ENCODE measurements around the gene MEGF6.
"Not testable (repeated sequence)": the region's sequence is repeated elsewhere in the genome, so short reads cannot be mapped to it uniquely, and the experiment has no call there.

MEGF6 gene

GRCh38 chr1:3590139-3590763, 21.1 kb downstream of the MEGF6 start:
- Histone ChIP-seq H3K79me2 (ENCODE audit: low read length) (no peaks in the 10 kb centered on the region), H3K27me3 (ENCODE audit: low read depth, low read length) (no peaks in the 10 kb centered on the region), H3K9me3 (ENCODE audit: insufficient read depth, low read length) (no peaks in the 10 kb centered on the region), H3K36me3 (replicated peaks; ENCODE audit: low read depth, low read length) (no peaks in the 10 kb centered on the region), H3K4me1 (ENCODE audit: low read length) (no peaks in the 10 kb centered on the region), H3K27ac (ENCODE audit: low read length) (no peak overlapping the region), H2AFZ (ENCODE audit: low read depth, low read length) (no peak overlapping the region), H3K4me2 (ENCODE audit: low read length) (no peak overlapping the region), H3K4me3 (ENCODE audit: low read length) (no peak overlapping the region), H4K20me1 (ENCODE audit: insufficient read depth, low read length) (no peaks in the 10 kb centered on the region), H3K9ac (ENCODE audit: low read length) (no peak overlapping the region)
- TF ChIP-seq EZH2phosphoT487 (IDR thresholded peaks at IDR 0.05; ENCODE audit: low read depth): no peak
- TF ChIP-seq, protein P1, sequence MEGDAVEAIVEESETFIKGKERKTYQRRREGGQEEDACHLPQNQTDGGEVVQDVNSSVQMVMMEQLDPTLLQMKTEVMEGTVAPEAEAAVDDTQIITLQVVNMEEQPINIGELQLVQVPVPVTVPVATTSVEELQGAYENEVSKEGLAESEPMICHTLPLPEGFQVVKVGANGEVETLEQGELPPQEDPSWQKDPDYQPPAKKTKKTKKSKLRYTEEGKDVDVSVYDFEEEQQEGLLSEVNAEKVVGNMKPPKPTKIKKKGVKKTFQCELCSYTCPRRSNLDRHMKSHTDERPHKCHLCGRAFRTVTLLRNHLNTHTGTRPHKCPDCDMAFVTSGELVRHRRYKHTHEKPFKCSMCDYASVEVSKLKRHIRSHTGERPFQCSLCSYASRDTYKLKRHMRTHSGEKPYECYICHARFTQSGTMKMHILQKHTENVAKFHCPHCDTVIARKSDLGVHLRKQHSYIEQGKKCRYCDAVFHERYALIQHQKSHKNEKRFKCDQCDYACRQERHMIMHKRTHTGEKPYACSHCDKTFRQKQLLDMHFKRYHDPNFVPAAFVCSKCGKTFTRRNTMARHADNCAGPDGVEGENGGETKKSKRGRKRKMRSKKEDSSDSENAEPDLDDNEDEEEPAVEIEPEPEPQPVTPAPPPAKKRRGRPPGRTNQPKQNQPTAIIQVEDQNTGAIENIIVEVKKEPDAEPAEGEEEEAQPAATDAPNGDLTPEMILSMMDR (IDR thresholded peaks at IDR 0.05; ENCODE audit: low read depth, low read length): no peak

DNA sequence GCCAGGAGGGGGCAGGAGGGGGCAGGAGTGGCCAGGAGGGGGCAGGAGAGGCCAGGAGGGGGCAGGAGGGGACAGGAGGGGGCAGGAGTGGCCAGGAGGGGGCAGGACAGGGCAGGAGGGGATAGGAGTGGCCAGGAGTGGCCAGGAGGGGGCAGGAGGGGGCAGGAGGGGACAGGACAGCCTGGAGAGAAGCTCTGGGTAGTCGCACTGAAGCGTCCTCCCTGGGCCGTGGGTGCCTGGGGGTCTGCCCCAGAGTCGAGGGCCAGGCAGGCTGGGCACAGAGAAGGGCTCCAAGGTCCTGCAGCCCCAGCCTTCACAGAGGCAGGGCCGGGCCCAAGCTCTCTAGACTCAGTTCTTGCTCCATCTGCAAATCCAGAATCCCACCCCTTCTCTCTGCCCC, 22.9 kb downstream of the MEGF6 start:
- no peaks in the 10 kb centered on the region for H3K9me3 ChIP-seq (ENCODE audit: insufficient read depth, low read length)
- TF ChIP-seq EZH2phosphoT487 (IDR thresholded peaks at IDR 0.05; ENCODE audit: low read depth): no peak
- TF ChIP-seq, protein P1 (IDR thresholded peaks at IDR 0.05; ENCODE audit: low read depth, low read length): no peak
- no peak overlapping the region for H3K27ac ChIP-seq (ENCODE audit: low read length)
- no peaks in the 10 kb centered on the region for H3K36me3 ChIP-seq (replicated peaks; ENCODE audit: low read depth, low read length)
- no peak overlapping the region for H3K4me2 ChIP-seq (ENCODE audit: low read length)
- H3K27me3 ChIP-seq (ENCODE audit: low read depth, low read length): no peaks in the 10 kb centered on the region
- no peaks in the 10 kb centered on the region for H3K79me2 ChIP-seq (ENCODE audit: low read length)
- no peak overlapping the region for H2AFZ ChIP-seq (ENCODE audit: low read depth, low read length)
- no peak overlapping the region for H3K9ac ChIP-seq (ENCODE audit: low read length)
- H3K4me1 ChIP-seq (ENCODE audit: low read length): no peaks in the 10 kb centered on the region
- H3K4me3 ChIP-seq (ENCODE audit: low read length): no peak overlapping the region
- H4K20me1 ChIP-seq (ENCODE audit: insufficient read depth, low read length): no peaks in the 10 kb centered on the region

GRCh38 chr1:3586986-3587759, 24.1 kb downstream of the MEGF6 start:
- Histone ChIP-seq H3K4me3 (ENCODE audit: low read length) (no peak overlapping the region), H3K79me2 (ENCODE audit: low read length) (no peaks in the 10 kb centered on the region), H3K27ac (ENCODE audit: low read length) (no peak overlapping the region), H2AFZ (ENCODE audit: low read depth, low read length) (no peak overlapping the region), H3K4me2 (ENCODE audit: low read length) (no peak overlapping the region), H3K9ac (ENCODE audit: low read length) (no peak overlapping the region), H3K27me3 (ENCODE audit: low read depth, low read length) (no peaks in the 10 kb centered on the region), H3K36me3 (replicated peaks; ENCODE audit: low read depth, low read length) (no peaks in the 10 kb centered on the region), H4K20me1 (ENCODE audit: insufficient read depth, low read length) (no peaks in the 10 kb centered on the region), H3K4me1 (ENCODE audit: low read length) (no peaks in the 10 kb centered on the region), H3K9me3 (ENCODE audit: insufficient read depth, low read length) (no peaks in the 10 kb centered on the region)
- TF ChIP-seq EZH2phosphoT487 (IDR thresholded peaks at IDR 0.05; ENCODE audit: low read depth): no peak
- TF ChIP-seq, protein P1 (IDR thresholded peaks at IDR 0.05; ENCODE audit: low read depth, low read length): no peak

- H3K4me3 ChIP-seq (ENCODE audit: low read length): no peak overlapping the region
- H3K27me3 ChIP-seq (ENCODE audit: low read depth, low read length): no peaks in the 10 kb centered on the region
- no peak overlapping the region for H3K27ac ChIP-seq (ENCODE audit: low read length)
- no peak overlapping the region for H3K4me2 ChIP-seq (ENCODE audit: low read length)
- no peaks in the 10 kb centered on the region for H3K36me3 ChIP-seq (replicated peaks; ENCODE audit: low read depth, low read length)
- TF ChIP-seq EZH2phosphoT487 (IDR thresholded peaks at IDR 0.05; ENCODE audit: low read depth): no peak
- TF ChIP-seq, protein P1 (IDR thresholded peaks at IDR 0.05; ENCODE audit: low read depth, low read length): no peak
- H3K9ac ChIP-seq (ENCODE audit: low read length): no peak overlapping the region
- H2AFZ ChIP-seq (ENCODE audit: low read depth, low read length): no peak overlapping the region
- no peaks in the 10 kb centered on the region for H3K9me3 ChIP-seq (ENCODE audit: insufficient read depth, low read length)
- H3K79me2 ChIP-seq (ENCODE audit: low read length): no peaks in the 10 kb centered on the region
- H3K4me1 ChIP-seq (ENCODE audit: low read length): no peaks in the 10 kb centered on the region
- no peaks in the 10 kb centered on the region for H4K20me1 ChIP-seq (ENCODE audit: insufficient read depth, low read length)
Measured at GRCh38 chr1:3585940-3586568, 25.3 kb downstream of the MEGF6 start.

DNA sequence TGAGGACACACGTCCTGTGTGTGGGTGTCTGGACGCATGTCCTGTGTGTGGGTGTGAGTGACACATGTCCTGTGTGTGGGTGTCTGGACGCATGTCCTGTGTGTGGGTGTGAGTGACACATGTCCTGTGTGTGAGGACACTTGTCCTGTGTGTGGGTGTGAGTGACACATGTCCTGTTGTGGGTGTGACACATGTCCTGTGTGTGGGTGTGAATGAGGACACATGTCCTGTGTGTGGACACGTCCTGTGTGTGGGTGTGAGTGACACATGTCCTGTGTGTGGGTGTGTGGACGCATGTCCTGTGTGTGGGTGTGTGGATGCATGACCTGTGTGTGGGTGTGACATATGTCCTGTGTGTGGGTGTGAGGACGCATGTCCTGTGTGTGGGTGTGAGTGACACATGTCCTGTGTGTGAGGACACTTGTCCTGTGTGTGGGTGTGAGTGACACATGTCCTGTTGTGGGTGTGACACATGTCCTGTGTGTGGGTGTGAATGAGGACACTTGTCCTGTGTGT, 25.9 kb downstream of the MEGF6 start:
- not testable (repeated sequence) for H3K4me2 ChIP-seq (ENCODE audit: low read length); H3K9me3 ChIP-seq (ENCODE audit: insufficient read depth, low read length); H3K27ac ChIP-seq (ENCODE audit: low read length); H2AFZ ChIP-seq (ENCODE audit: low read depth, low read length); H3K79me2 ChIP-seq (ENCODE audit: low read length); H3K4me3 ChIP-seq (ENCODE audit: low read length); H3K27me3 ChIP-seq (ENCODE audit: low read depth, low read length); H3K4me1 ChIP-seq (ENCODE audit: low read length); H3K9ac ChIP-seq (ENCODE audit: low read length); H4K20me1 ChIP-seq (ENCODE audit: insufficient read depth, low read length); H3K36me3 ChIP-seq (replicated peaks; ENCODE audit: low read depth, low read length)

Measured in OCI-LY3 (cell line).